ENCODE results near the gene NAA10. TPM values are rescaled to one million over a fixed set of nuclear protein-coding genes. Genes with fewer than 3 reads are reported as not detected.

Gene NAA10
- total RNA-seq, 6 donors from 2014 or later: 30.7 to 116 (median 76.2) TPM

GRCh38 chrX:153882557-153882956 lies 52.3 kb downstream of the NAA10 start:
- TF ChIP-seq POLR2A (IDR thresholded peaks at IDR 0.05): no peak
- TF ChIP-seq POLR2AphosphoS5 (IDR thresholded peaks at IDR 0.05): no peak
- TF ChIP-seq CTCF (IDR thresholded peaks at IDR 0.05): no peak
- no peak for TF ChIP-seq EP300 (IDR thresholded peaks at IDR 0.05)
- ATAC-seq (ENCODE audit: low FRiP score in 2 of 2) (no peak), DNase-seq (no peak)
- 38% methylated on average over 5 of the region's 7 CpGs; no CpG with 5 or more reads in 1 of the 2 donors for WGBS, 2 donors
- no peaks in the 10 kb centered on the region for H3K9me3 ChIP-seq
- H3K36me3 ChIP-seq: no peaks in the 10 kb centered on the region
- H3K4me3 ChIP-seq: no peak overlapping the region
- peaks cover 0 to 56% (median 3%) of the 10 kb centered on the region in 4 donors for H3K27me3 ChIP-seq
- H3K27ac ChIP-seq: no peak overlapping the region
- peaks cover 0 to 14% (median 3%) of the 10 kb centered on the region in 4 donors for H3K4me1 ChIP-seq

GRCh38 chrX:153882086-153882498 lies 52.7 kb downstream of the NAA10 start:
- ATAC-seq (ENCODE audit: low FRiP score in 2 of 2) (no peak), DNase-seq (no peak)
- Histone ChIP-seq H3K4me1 (peaks cover 0 to 14% (median 3%) of the 10 kb centered on the region in 4 donors), H3K4me3 (no peak overlapping the region), H3K9me3 (no peaks in the 10 kb centered on the region), H3K36me3 (no peaks in the 10 kb centered on the region), H3K27ac (no peak overlapping the region), H3K27me3 (peaks cover 0 to 60% (median 3%) of the 10 kb centered on the region in 4 donors)
- 56% methylated on average over 8 of the region's 8 CpGs; no CpG with 5 or more reads in 1 of the 2 donors for WGBS, 2 donors
- TF ChIP-seq POLR2AphosphoS5 (IDR thresholded peaks at IDR 0.05): no peak
- no peak for TF ChIP-seq CTCF (IDR thresholded peaks at IDR 0.05)
- no peak for TF ChIP-seq EP300 (IDR thresholded peaks at IDR 0.05)
- no peak for TF ChIP-seq POLR2A (IDR thresholded peaks at IDR 0.05)

GRCh38 chrX:153881281-153881680 lies 53.6 kb downstream of the NAA10 start:
- no peak for DNase-seq
- WGBS, 2 donors: 84% methylated on average over 7 of the region's 7 CpGs; no CpG with 5 or more reads in 1 of the 2 donors

GRCh38 chrX:153880440-153880815 lies 54.4 kb downstream of the NAA10 start:
- H3K36me3 ChIP-seq: no peaks in the 10 kb centered on the region
- H3K27me3 ChIP-seq: peaks cover 0 to 46% (median 3%) of the 10 kb centered on the region in 4 donors
- no peak overlapping the region for H3K27ac ChIP-seq
- no peaks in the 10 kb centered on the region for H3K9me3 ChIP-seq
- peaks cover 0 to 4% (median 2%) of the 10 kb centered on the region in 4 donors for H3K4me1 ChIP-seq
- ATAC-seq (ENCODE audit: low FRiP score in 2 of 2) (no peak), DNase-seq (no peak)
- 24% methylated on average over 6 of the region's 6 CpGs; no CpG with 5 or more reads in 1 of the 2 donors for WGBS, 2 donors
- no peak for TF ChIP-seq POLR2AphosphoS5 (IDR thresholded peaks at IDR 0.05)
- TF ChIP-seq EP300 (IDR thresholded peaks at IDR 0.05): no peak
- no peak for TF ChIP-seq POLR2A (IDR thresholded peaks at IDR 0.05)
- TF ChIP-seq CTCF (IDR thresholded peaks at IDR 0.05): no peak
- H3K4me3 ChIP-seq: no peak overlapping the region

More at GRCh38 chrX:153881281-153881680, 53.6 kb downstream of the NAA10 start:
- TF ChIP-seq POLR2A (IDR thresholded peaks at IDR 0.05) (no peak), CTCF (IDR thresholded peaks at IDR 0.05) (no peak), EP300 (IDR thresholded peaks at IDR 0.05) (no peak), POLR2AphosphoS5 (IDR thresholded peaks at IDR 0.05) (no peak)
- no peaks in the 10 kb centered on the region for H3K36me3 ChIP-seq
- H3K4me1 ChIP-seq: peaks cover 0 to 11% (median 3%) of the 10 kb centered on the region in 4 donors
- H3K27me3 ChIP-seq: peaks cover 0 to 51% (median 3%) of the 10 kb centered on the region in 4 donors
- no peak overlapping the region for H3K4me3 ChIP-seq
- no peaks in the 10 kb centered on the region for H3K9me3 ChIP-seq
- H3K27ac ChIP-seq: no peak overlapping the region
- no peak for ATAC-seq (ENCODE audit: low FRiP score in 2 of 2)
